MCF 10A (cell line): ENCODE data around the gene UBXN11. TPM values are rescaled to one million over a fixed set of nuclear protein-coding genes. Genes with fewer than 3 reads are reported as not detected.

Source experiments
- BruUV-seq: library from RNA; stranded (reverse); fragments of 400-500 nt; replicated peaks from 2 replicates; lab custom pipeline; 2021; lab: Mats Ljungman, UMichigan
- CTCF ChIA-PET: fragments of 300-600 bp; sonication (Branson Sonifier 250); formaldehyde crosslinking; extraction: SDS; loops from one replicate; lab custom pipeline; 2021; ENCODE audit warnings: antibody characterized with exemption, inconsistent platforms; lab: Yijun Ruan, JAX
- POLR2A ChIA-PET: fragments of 300-600, 350-650 bp; sonication (Branson Sonifier 250); formaldehyde crosslinking; extraction: SDS; loops from one replicate; lab custom pipeline; 2020; ENCODE audit warnings: antibody characterized with exemption, inconsistent platforms; lab: Yijun Ruan, JAX
- DNase-seq: peaks from one replicate; pipeline ENCODE4 v3.0.0-alpha.2; 2018; ENCODE audit not compliant: unreplicated experiment
- H3K27ac Mint-ChIP-seq: one replicate; pipeline ENCODE4 v1.8.0; 2022; ENCODE audit warnings: mild to moderate bottlenecking, low read depth, mixed read lengths; ENCODE audit not compliant: unreplicated experiment
- H3K27me3 Mint-ChIP-seq: one replicate; pipeline ENCODE4 v1.8.0; 2022; ENCODE audit warnings: mixed read lengths; ENCODE audit not compliant: insufficient read depth, unreplicated experiment
- H3K36me3 Mint-ChIP-seq: one replicate; pipeline ENCODE4 v1.8.0; 2022; ENCODE audit warnings: mild to moderate bottlenecking, moderate library complexity, mixed read lengths; ENCODE audit not compliant: insufficient read depth, unreplicated experiment
- H3K4me1 Mint-ChIP-seq: one replicate; pipeline ENCODE4 v1.8.0; 2022; ENCODE audit warnings: mixed read lengths; ENCODE audit not compliant: insufficient read depth, unreplicated experiment
- H3K4me3 Mint-ChIP-seq: one replicate; pipeline ENCODE4 v1.8.0; 2022; ENCODE audit warnings: mild to moderate bottlenecking, moderate library complexity, mixed read lengths; ENCODE audit not compliant: unreplicated experiment
- H3K9me3 Mint-ChIP-seq: one replicate; pipeline ENCODE4 v1.8.0; 2022; ENCODE audit warnings: mixed read lengths; ENCODE audit not compliant: unreplicated experiment
- intact Hi-C: fragments of 100-400 bp; cut with micrococcal nuclease; formaldehyde crosslinking; loops from 2 replicates; pipeline ENCODE4 v1.14.1; 2022
- total RNA-seq: library from RNA; stranded (reverse); gene quantifications from 2 replicates; pipeline ENCODE4 v1.2.3, GENCODE V29; 2022
- TF ChIP-seq, protein P1 (sequence below): fragments of 200-600 bp; IDR thresholded peaks from one replicate; pipeline ENCODE4 v1.8.0; 2022; ENCODE audit warnings: antibody characterized with exemption, mild to moderate bottlenecking; ENCODE audit not compliant: unreplicated experiment

UBXN11 gene
- total RNA-seq, 1 experiment from 2014 or later, result 17.7 TPM

- ChIA-PET CTCF (no interaction called here), POLR2A (no interaction called here)
- BruUV-seq, result no TSS peak
- Mint-ChIP-seq H3K4me1 (peaks cover 3% of the 10 kb centered on the region), H3K27ac (no peak overlapping the region), H3K27me3 (no peaks in the 10 kb centered on the region), H3K36me3 (no peaks in the 10 kb centered on the region), H3K9me3 (no peaks in the 10 kb centered on the region), H3K4me3 (no peak overlapping the region)
- DNase-seq, result no peak
- TF ChIP-seq, protein P1, sequence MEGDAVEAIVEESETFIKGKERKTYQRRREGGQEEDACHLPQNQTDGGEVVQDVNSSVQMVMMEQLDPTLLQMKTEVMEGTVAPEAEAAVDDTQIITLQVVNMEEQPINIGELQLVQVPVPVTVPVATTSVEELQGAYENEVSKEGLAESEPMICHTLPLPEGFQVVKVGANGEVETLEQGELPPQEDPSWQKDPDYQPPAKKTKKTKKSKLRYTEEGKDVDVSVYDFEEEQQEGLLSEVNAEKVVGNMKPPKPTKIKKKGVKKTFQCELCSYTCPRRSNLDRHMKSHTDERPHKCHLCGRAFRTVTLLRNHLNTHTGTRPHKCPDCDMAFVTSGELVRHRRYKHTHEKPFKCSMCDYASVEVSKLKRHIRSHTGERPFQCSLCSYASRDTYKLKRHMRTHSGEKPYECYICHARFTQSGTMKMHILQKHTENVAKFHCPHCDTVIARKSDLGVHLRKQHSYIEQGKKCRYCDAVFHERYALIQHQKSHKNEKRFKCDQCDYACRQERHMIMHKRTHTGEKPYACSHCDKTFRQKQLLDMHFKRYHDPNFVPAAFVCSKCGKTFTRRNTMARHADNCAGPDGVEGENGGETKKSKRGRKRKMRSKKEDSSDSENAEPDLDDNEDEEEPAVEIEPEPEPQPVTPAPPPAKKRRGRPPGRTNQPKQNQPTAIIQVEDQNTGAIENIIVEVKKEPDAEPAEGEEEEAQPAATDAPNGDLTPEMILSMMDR, result no peak
- intact Hi-C loops, result no loop called here
Observed at GRCh38 chr1:26344147-26344920, 37.9 kb upstream of the UBXN11 start.

GRCh38 chr1:26340047-26340481, 33.6 kb upstream of the UBXN11 start:
- TF ChIP-seq, protein P1, result no peak
- no peak for DNase-seq
- H3K4me3 Mint-ChIP-seq, result no peak overlapping the region
- H3K27ac Mint-ChIP-seq, result no peak overlapping the region
- H3K9me3 Mint-ChIP-seq, result no peaks in the 10 kb centered on the region
- BruUV-seq, result no TSS peak
- no peaks in the 10 kb centered on the region for H3K27me3 Mint-ChIP-seq
- POLR2A ChIA-PET, result no interaction called here
- intact Hi-C loops, result no loop called here
- H3K36me3 Mint-ChIP-seq, result no peaks in the 10 kb centered on the region
- H3K4me1 Mint-ChIP-seq, result peaks cover 6% of the 10 kb centered on the region
- CTCF ChIA-PET, result interaction anchor here (2.6 kb wide), 1 partner anchor 24 kb away, joined by 7 read pairs; no protein-coding TSS in a partner anchor

- POLR2A ChIA-PET, result no interaction called here
- TF ChIP-seq, protein P1, result no peak
- H3K36me3 Mint-ChIP-seq, result no peaks in the 10 kb centered on the region
- no peak overlapping the region for H3K4me3 Mint-ChIP-seq
- intact Hi-C loops, result no loop called here
- BruUV-seq, result no TSS peak
- H3K9me3 Mint-ChIP-seq, result no peaks in the 10 kb centered on the region
- H3K27me3 Mint-ChIP-seq, result no peaks in the 10 kb centered on the region
- H3K4me1 Mint-ChIP-seq, result peaks cover 6% of the 10 kb centered on the region
- H3K27ac Mint-ChIP-seq, result no peak overlapping the region
- CTCF ChIA-PET, result interaction anchor here (0.7 to 1.5 kb wide), 3 partner anchors 26 to 101 kb away, joined by 3 read pairs; no protein-coding TSS in a partner anchor
- DNase-seq, result no peak
Observed at GRCh38 chr1:26338670-26339069, 32.2 kb upstream of the UBXN11 start.

DNA sequence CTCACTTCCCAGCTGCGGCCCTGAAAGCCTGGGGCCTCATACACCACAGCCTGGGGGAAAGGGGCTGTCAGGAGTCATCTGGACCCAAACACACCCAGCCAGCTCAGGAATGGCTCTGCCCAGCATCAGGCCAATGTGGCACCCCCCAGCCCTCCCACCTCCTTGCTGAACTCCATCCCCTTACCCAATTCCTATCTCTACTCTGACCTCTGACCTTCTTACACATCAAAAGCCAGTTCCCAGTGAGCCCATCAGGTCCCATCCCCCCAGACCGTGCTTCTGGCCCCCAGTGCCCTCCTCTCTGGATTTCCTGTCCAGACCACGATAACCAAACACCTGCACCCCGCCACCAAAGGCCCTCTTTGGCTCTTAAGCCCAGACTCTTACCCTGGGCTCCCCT, 31.2 kb upstream of the UBXN11 start:
- BruUV-seq, result no TSS peak
- no peaks in the 10 kb centered on the region for H3K9me3 Mint-ChIP-seq
- TF ChIP-seq, protein P1, result no peak
- intact Hi-C loops, result no loop called here
- peaks cover 6% of the 10 kb centered on the region for H3K4me1 Mint-ChIP-seq
- H3K27me3 Mint-ChIP-seq, result no peaks in the 10 kb centered on the region
- DNase-seq, result no peak
- POLR2A ChIA-PET, result interaction anchor here (0.6 to 1.5 kb wide), 4 partner anchors 10 to 96 kb away, joined by 3 to 5 read pairs (median 4); no protein-coding TSS in a partner anchor
- H3K27ac Mint-ChIP-seq, result no peak overlapping the region
- CTCF ChIA-PET, result interaction anchor here (1.5 kb wide), 1 partner anchor 27 kb away, joined by 3 read pairs; no protein-coding TSS in a partner anchor
- no peaks in the 10 kb centered on the region for H3K36me3 Mint-ChIP-seq
- H3K4me3 Mint-ChIP-seq, result no peak overlapping the region
